GM12874 (cell line): ENCODE data around the gene SUGP2.

ENCODE experiments used
- TF ChIP-seq, protein P1 (sequence below): IDR thresholded peaks from 2 replicates; pipeline ENCODE4 v1.5.1; 2011; ENCODE audit warnings: low read depth, mild to moderate bottlenecking, control low read depth, low read length, moderate library complexity; ENCODE audit not compliant: insufficient read depth

SUGP2 gene

GRCh38 chr19:19051478-19052213 is 18.3 kb upstream of the SUGP2 start:
- TF ChIP-seq, protein P1, sequence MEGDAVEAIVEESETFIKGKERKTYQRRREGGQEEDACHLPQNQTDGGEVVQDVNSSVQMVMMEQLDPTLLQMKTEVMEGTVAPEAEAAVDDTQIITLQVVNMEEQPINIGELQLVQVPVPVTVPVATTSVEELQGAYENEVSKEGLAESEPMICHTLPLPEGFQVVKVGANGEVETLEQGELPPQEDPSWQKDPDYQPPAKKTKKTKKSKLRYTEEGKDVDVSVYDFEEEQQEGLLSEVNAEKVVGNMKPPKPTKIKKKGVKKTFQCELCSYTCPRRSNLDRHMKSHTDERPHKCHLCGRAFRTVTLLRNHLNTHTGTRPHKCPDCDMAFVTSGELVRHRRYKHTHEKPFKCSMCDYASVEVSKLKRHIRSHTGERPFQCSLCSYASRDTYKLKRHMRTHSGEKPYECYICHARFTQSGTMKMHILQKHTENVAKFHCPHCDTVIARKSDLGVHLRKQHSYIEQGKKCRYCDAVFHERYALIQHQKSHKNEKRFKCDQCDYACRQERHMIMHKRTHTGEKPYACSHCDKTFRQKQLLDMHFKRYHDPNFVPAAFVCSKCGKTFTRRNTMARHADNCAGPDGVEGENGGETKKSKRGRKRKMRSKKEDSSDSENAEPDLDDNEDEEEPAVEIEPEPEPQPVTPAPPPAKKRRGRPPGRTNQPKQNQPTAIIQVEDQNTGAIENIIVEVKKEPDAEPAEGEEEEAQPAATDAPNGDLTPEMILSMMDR, result no peak

GRCh38 chr19:19050731-19051130 is 17.4 kb upstream of the SUGP2 start:
- TF ChIP-seq, protein P1, result no peak

- TF ChIP-seq, protein P1, result no peak
Measured at GRCh38 chr19:19050104-19050503, 16.8 kb upstream of the SUGP2 start.

DNA sequence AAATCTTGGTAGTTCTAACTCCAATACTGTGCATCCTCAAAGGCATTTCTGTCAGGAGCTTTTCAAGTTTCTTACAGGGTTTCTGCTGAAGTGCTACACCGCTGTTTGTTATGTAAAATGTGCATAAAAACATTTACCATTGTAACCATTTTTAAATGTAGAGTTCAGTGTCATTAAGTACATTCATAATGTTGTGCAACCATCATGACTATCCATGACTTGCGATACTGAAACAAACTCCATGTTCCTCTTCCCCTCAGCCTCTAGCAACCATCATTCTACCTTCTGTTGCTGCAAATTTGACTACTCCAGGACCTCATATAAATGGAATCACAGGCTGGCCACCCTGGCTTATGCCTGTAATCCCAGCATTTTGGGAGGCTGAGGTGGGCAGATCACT is 16.1 kb upstream of the SUGP2 start:
- TF ChIP-seq, protein P1, result no peak

GRCh38 chr19:19043881-19044280 is 10.6 kb upstream of the SUGP2 start:
- TF ChIP-seq, protein P1, result no peak

GRCh38 chr19:19043481-19043880 is 10.2 kb upstream of the SUGP2 start:
- TF ChIP-seq, protein P1, result no peak

DNA sequence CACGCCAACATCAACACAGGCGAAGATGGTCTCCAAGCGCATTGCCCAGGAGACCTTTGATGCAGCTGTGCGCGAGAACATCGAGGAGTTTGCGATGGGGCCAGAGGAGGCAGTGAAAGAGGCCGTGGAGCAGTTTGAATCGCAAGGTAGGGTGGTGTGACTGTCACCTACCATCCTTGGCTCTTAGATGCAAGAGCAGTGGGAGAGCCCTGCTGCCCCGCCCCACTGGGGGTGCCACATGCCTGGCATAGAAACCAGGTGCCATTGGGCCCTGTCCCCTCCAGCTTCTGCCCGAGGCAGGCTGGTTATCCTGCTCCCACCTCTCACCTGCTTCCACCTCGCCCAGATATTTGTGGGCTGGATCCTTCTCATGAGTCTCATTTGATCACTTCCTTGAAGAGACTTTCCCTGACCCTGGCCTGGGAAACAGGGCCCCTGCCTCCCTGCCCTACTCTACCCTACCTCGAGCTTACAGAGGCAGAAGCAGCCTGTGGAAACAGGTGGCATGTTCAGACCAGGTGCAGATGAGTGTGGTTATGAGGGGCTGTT is 9.5 kb upstream of the SUGP2 start:
- TF ChIP-seq, protein P1, result no peak
